Neutrophil (primary cell): ENCODE data around the gene RAPGEF5.

Experiments used
- H3K27ac ChIP-seq: fragments of 200-600 bp; sonication (generic); 2 replicates; pipeline ENCODE4 v1.5.1; 2016; ENCODE audit warnings: mild to moderate bottlenecking, moderate library complexity
- H3K27me3 ChIP-seq: fragments of 200-600 bp; sonication (generic); 2 replicates; pipeline ENCODE4 v1.6.0; 2016; ENCODE audit warnings: mild to moderate bottlenecking
- H3K36me3 ChIP-seq: fragments of 200-600 bp; sonication (generic); 2 replicates; pipeline ENCODE4 v1.5.1; 2017
- H3K4me1 ChIP-seq, 2 experiments: fragments of 200-600 bp in 1 of 2; sonication (generic) in 1 of 2; 1 replicate in 1 of 2; 2 replicates in 1 of 2; pipeline versions ENCODE4 v1.5.1 to v1.6.1; 2013 to 2016; ENCODE audit warnings: low read depth in 1 of 2, low read length in 1 of 2, mild to moderate bottlenecking in 1 of 2, moderate library complexity in 1 of 2; ENCODE audit not compliant: control insufficient read depth in 1 of 2, insufficient read depth in 1 of 2
- H3K4me3 ChIP-seq, 2 experiments: fragments of 200-600 bp in 1 of 2; sonication (generic) in 1 of 2; 1 replicate in 1 of 2; 2 replicates in 1 of 2; pipeline ENCODE4 v1.5.1; 2013 to 2016; ENCODE audit warnings: low read depth in 1 of 2, low read length in 1 of 2, mild to moderate bottlenecking in 1 of 2, moderate library complexity in 1 of 2
- H3K9me3 ChIP-seq: fragments of 200-600 bp; sonication (generic); 2 replicates; pipeline ENCODE4 v1.5.1; 2016
- TF ChIP-seq, protein P1 (sequence below): fragments of 200-600 bp; sonication (generic); IDR thresholded peaks from 2 replicates; pipeline ENCODE4 v1.5.1; 2016; ENCODE audit warnings: antibody characterized with exemption

Gene RAPGEF5

DNA sequence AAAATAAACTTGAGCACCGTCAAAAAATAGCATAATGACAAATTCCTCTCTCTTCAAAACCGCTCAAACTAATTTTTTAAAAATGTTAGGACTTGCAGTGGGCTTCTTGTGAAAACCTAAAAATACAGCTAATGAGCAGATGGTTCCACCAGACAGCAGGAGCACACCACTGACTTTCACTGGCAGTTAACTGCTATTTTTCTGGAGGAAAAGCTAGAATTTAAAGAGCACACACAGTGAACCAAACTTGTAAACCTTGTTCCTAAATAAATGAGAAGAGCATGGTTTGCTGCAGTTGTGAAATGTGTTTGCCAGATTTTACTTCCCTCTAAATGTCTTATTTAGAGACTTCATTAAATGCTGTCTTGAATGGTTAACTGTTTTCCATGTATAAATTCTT, 143.9 kb downstream of the RAPGEF5 start:
- Histone ChIP-seq H3K27me3 (no peaks in the 10 kb centered on the region), H3K9me3 (no peaks in the 10 kb centered on the region), H3K36me3 (no peaks in the 10 kb centered on the region), H3K4me1 (no peaks in the 10 kb centered on the region), H3K4me3 (no peak overlapping the region), H3K27ac (no peak overlapping the region)
- TF ChIP-seq, protein P1, sequence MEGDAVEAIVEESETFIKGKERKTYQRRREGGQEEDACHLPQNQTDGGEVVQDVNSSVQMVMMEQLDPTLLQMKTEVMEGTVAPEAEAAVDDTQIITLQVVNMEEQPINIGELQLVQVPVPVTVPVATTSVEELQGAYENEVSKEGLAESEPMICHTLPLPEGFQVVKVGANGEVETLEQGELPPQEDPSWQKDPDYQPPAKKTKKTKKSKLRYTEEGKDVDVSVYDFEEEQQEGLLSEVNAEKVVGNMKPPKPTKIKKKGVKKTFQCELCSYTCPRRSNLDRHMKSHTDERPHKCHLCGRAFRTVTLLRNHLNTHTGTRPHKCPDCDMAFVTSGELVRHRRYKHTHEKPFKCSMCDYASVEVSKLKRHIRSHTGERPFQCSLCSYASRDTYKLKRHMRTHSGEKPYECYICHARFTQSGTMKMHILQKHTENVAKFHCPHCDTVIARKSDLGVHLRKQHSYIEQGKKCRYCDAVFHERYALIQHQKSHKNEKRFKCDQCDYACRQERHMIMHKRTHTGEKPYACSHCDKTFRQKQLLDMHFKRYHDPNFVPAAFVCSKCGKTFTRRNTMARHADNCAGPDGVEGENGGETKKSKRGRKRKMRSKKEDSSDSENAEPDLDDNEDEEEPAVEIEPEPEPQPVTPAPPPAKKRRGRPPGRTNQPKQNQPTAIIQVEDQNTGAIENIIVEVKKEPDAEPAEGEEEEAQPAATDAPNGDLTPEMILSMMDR, result no peak

DNA sequence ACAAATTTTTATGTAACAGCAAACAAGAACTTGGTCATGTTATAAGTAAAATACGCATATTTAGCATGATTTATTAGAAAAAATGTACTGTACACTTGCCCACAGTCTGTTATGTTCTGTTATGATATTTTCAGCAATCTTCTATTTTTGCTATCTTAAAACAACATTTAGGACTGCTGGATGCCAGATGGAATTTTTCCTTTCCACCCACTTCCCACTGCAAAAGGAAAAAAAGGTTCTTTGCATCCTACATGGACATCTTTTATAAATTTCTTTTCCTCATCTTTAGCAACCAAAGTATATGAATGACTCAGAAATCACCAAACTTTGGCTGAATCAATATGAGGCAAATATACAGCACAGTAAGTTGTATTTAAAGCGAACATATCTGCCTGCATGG, 146.0 kb downstream of the RAPGEF5 start:
- H3K9me3 ChIP-seq, result no peaks in the 10 kb centered on the region
- H3K27ac ChIP-seq, result no peak overlapping the region
- TF ChIP-seq, protein P1, result no peak

DNA sequence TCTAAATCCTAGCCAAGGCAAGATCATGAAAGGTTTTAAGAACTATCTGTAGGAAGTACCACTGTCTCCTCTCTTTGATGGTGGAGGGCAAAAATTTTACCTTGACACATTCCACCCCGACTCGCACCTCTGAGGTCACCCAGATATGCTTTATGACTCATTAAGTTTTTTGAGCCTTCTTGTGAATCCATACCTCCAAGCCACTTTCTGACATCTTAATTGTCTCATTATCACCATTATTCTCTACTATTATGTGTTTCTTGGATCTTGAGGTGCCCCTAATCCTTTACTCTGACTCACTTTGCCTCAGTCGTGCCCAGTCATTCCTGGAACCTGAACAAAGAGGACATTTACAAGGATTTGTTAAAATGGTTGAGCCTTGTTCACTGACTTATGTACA, 146.6 kb downstream of the RAPGEF5 start:
- H3K4me1 ChIP-seq, result no peaks in the 10 kb centered on the region
- H3K27me3 ChIP-seq, result no peaks in the 10 kb centered on the region
- H3K36me3 ChIP-seq, result no peaks in the 10 kb centered on the region
- no peak overlapping the region for H3K27ac ChIP-seq
- H3K9me3 ChIP-seq, result no peaks in the 10 kb centered on the region
- TF ChIP-seq, protein P1, result no peak
- H3K4me3 ChIP-seq, result no peak overlapping the region

More for the DNA sequence above, 146.0 kb downstream of the RAPGEF5 start:
- Histone ChIP-seq H3K36me3 (no peaks in the 10 kb centered on the region), H3K27me3 (no peaks in the 10 kb centered on the region), H3K4me3 (no peak overlapping the region), H3K4me1 (no peaks in the 10 kb centered on the region)

DNA sequence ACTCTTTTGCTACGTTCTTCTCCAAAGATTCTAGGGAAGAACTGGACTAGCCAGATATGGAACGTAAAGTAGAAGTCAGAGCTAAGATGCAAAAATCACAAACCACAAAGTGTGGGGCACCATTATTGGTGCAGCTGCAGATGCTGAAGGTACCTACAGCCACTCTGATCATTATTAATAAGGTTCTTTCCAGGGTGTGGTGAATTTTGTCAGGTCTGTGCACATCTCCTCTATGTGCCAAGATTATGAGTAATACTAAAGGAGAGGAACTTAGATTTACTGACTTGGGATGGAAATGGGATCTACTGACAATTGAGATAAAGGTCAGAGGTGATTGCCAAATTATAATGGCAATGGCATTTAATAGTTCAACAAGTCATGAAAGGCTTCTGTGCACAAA, 148.2 kb downstream of the RAPGEF5 start:
- H3K9me3 ChIP-seq, result no peaks in the 10 kb centered on the region
- H3K4me3 ChIP-seq, result no peak overlapping the region
- no peaks in the 10 kb centered on the region for H3K36me3 ChIP-seq
- TF ChIP-seq, protein P1, result no peak
- no peaks in the 10 kb centered on the region for H3K27me3 ChIP-seq
- no peaks in the 10 kb centered on the region for H3K4me1 ChIP-seq
- H3K27ac ChIP-seq, result no peak overlapping the region

DNA sequence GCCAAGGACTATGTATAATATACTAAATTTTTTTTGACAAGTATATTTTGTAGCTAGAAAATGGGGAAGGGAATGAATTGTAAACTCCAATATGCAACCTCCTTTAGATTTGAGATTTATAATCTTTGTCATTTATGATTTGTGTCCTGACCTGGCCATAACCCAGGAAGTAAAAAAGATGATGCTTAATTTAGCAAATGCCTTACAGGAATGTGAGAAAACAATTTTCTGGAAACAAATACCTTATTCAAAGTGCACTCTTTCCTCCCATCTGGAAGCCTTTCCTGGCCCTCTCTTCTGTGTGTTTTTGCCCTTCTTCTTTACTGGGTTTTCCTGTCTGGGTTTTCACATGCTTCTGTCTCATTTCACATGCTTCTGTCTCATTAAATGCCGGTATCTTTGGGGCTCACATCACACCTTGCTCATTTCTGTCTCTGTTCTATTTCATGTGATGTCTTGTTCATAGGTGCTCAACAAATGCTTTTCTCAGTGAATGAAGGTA, 149.2 kb downstream of the RAPGEF5 start:
- H3K9me3 ChIP-seq, result no peaks in the 10 kb centered on the region
- no peaks in the 10 kb centered on the region for H3K27me3 ChIP-seq
- H3K36me3 ChIP-seq, result no peaks in the 10 kb centered on the region
- TF ChIP-seq, protein P1, result no peak
- no peak overlapping the region for H3K27ac ChIP-seq
- no peak overlapping the region for H3K4me3 ChIP-seq
- no peaks in the 10 kb centered on the region for H3K4me1 ChIP-seq

DNA sequence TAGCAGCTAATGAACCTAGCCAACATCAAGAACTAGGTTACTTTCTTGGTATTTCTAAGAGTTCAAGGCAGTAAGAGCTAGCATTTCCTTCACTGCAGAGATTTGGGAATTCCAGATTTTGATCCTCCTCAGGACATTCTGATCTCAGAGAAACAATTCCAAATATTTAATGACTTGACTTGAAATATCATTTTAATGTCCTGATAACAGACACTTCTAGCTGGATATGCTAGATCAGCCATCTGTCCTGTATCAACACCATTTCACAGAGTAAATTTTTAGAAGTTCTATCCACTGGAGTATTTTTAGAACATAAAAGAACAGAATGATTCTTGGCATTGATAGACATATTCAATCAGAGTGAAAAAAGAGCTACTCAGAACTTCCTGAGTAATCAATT, 151.3 kb downstream of the RAPGEF5 start:
- no peak overlapping the region for H3K27ac ChIP-seq
- no peaks in the 10 kb centered on the region for H3K4me1 ChIP-seq
- no peaks in the 10 kb centered on the region for H3K27me3 ChIP-seq
- no peak overlapping the region for H3K4me3 ChIP-seq
- H3K36me3 ChIP-seq, result no peaks in the 10 kb centered on the region
- TF ChIP-seq, protein P1, result no peak
- no peaks in the 10 kb centered on the region for H3K9me3 ChIP-seq
